SIG-M5 (cell line): ENCODE measurements around the gene EIF3B.
"Not testable (repeated sequence)": the region's sequence is repeated elsewhere in the genome, so short reads cannot be mapped to it uniquely, and the experiment has no call there.

Experiments
- DNase-seq: peaks from one replicate; lab custom pipeline; 2025; lab: John Stamatoyannopoulos, UW

EIF3B gene

DNA sequence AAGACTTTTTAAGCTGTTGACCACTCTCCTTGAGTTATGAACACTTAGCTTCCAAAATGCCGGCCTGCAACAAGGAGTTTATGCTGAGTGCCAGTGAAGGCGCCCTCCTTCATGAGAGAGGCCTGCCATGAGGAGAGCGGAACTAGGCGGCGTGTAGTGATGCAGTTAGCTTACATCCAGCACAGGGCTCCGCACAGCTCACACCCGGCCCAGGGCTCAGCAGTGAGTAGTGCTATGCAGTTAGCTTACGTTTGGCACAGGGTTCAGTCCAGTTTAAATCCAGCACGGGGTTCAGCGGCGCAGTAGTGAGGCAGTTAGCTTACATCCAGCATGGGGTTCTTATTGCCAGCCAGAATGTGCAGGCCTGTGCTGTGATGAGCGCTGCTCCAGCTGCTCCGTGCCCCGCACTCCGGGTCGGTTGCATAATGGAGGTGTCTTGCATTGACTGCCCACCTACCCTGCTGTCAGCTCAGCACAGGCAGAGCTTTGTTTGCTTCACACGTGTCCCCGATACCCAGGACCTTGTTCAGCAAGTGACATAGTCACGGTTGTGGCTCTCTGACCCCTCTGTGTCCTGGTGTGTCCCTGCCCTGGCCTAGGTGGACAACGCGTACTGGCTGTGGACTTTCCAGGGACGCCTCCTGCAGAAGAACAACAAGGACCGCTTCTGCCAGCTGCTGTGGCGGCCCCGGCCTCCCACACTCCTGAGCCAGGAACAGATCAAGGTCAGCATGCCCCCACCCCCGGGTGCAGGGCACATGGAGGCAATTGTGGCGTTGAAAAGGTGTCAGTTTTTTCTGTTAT is 21.9 kb downstream of the EIF3B start:
- DNase-seq: no peak

DNA sequence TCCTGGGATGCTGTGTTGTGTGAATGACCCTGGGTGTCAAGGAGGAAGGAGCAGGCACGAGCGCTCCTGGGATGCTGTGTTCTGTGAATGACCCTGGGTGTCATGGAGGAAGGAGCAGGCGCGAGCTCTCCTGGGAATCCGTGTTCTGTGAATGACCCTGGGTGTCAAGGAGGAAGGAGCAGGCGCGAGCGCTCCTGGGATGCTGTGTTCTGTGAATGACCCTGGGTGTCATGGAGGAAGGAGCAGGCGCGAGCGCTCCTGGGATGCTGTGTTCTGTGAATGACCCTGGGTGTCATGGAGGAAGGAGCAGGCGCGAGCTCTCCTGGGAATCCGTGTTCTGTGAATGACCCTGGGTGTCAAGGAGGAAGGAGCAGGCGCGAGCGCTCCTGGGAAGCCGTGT is 22.9 kb downstream of the EIF3B start:
- DNase-seq: not testable (repeated sequence)

DNA sequence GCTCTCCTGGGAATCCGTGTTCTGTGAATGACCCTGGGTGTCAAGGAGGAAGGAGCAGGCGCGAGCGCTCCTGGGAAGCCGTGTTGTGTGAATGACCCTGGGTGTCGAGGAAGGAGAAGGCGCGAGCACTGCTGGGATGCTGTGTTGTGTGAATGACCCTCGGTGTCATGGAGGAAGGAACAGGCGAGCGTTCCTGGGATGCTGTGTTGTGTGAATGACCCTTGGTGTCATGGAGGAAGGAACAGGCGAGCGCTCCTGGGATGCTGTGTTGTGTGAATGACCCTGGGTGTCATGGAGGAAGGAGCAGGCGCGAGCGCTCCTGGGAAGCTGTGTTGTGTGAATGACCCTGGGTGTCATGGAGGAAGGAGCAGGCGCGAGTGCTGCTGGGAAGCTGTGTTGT is 23.5 kb downstream of the EIF3B start:
- not testable (repeated sequence) for DNase-seq

DNA sequence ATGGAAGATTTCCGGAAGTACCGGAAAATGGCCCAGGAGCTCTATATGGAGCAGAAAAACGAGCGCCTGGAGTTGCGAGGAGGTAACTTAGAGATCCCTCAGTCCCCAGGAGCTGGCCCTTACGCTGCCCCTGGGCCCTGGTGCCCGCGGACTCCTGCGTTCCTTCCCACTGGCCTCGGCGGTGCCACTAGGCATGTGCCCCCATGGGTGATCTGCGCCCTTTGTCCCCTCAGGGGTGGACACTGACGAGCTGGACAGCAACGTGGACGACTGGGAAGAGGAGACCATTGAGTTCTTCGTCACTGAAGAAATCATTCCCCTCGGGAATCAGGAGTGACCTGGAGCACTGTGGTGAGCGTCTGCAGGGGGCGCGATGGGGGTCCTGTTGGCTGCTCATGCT is 24.5 kb downstream of the EIF3B start:
- no peak for DNase-seq

DNA sequence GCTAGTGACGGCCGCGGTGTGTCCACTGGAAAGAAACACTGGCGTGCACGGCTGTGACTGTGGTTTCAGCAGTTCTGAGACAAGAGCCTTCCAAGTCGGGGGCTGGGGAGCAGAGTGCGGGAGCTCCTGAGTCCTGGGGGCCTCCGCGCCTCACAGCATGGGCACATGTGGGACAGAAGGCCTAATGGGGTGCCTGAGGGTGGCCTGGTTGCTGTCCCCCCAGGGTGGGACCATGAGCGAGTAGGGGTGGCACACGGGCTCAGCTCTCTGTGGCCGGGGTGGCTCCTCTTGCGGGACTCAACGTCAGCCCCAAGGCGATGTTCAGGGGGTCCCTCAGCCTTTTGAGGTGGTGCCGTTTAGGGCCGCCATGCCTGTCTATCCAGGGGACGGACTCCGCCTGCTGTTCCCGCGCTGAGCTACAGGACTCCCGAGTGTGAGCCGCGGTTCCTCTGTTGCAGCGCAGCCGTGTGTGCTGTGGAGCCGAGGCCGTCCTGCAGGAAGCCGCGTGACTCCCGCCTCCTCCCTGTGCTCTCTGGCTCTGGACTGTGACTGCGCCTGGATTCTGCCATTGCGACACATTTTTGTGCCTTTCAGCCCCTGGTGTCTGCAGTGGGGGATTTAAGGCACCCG is 25.3 kb downstream of the EIF3B start:
- no peak for DNase-seq

DNA sequence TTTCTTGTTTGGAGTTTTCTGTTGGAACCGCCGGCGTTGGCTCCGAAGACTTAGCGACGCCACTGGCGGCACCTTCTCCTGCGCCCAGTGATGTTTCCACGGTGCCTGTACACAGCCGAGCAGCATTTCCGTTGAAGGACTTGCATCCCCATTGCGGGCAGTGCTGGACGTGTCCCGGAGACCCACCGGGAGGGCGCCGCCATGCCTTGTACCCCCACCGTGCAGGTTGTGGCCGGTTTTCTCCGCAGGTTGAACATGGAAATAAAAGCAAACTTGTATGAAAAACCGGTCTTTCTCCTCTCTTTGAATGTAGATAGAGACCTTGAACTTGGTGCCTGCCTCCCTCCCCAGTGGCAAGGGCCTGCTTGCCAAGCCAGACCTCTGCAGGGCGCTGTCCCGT is 25.8 kb downstream of the EIF3B start:
- DNase-seq: no peak

DNA sequence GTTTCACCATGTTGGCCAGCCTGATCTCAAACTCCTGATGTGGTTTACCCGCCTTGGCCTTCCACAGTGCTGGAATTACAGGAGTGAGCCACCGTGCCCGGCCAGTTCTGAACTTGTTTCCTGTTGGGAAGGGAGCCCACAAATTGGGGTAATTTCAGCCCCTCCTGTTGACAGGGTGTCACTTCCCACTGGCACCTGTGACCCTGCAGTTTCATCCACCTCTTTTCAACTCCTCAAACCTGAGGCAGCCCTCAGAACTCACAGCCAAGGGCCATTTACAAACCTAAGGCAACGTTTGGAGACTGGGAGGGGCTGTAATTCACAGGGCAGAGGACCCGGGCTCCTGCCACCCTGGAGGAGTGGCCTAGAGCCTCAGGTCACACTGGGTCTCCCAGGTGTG is 26.6 kb downstream of the EIF3B start:
- DNase-seq: no peak

DNA sequence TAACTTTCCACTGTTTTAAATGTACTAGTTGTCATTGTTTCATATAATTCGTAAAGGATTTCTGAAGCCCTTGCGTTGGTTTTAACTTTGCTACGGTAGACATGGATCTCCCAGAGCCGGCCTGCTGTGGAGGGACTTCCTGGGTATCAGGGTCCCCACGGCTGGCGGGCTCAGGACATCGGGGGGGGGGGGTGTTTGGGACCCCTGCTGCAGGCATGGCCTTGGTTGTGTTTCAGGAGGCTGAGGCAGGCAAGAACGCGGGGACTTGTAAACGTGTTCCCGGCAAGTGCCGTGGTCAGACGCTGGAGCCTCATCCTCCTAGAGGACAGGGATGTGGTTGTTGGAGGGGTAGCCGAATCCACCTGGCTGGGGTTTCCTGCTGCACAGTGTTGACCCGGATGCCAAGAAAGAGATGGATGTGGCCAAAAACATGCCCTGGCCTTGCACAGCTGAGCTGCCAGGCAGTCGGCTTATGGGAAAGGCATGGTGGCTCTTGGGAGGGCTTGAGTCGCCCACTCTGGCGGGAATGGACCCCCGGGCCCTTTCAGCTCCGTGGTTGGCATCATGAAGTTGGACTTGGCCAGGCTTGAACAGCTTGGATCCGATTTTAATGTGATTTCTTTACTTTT is 27.4 kb downstream of the EIF3B start:
- no peak for DNase-seq

DNA sequence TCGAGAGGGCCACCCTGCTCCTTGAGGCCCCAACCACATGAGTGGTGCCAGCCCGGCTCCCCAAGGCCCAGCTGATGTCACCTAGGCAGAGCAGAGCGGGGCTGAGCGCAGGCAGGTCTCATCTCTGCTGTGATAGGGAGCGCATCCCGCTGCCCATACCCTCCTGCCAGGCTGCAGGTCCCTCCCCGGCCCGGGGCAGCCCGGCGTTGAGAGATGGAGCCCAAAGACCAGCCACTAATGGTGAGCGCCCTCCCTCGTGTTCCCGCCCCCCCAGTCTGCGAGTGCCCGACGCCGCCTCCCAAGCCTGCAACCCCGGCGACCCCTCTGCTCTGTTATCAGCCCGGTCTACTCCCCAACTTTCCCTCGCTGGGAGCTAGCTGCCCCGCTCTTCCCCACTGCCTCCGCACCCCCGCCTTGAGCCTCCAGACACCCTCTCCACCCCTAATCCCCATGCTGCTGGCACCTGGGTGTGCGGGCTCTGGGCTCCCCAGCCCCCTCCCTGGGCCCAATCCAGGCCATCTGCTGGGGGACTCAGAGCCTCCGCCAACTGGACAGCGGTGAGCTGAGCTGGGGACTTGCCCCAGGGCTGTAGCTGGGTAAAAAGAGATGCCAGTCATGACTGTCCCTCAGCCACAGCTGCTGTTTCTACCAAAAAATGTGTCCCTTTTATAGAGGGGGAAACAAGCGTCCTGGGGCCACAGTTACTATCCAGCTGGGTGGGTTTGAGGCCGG is 29.1 kb downstream of the EIF3B start:
- DNase-seq: no peak

DNA sequence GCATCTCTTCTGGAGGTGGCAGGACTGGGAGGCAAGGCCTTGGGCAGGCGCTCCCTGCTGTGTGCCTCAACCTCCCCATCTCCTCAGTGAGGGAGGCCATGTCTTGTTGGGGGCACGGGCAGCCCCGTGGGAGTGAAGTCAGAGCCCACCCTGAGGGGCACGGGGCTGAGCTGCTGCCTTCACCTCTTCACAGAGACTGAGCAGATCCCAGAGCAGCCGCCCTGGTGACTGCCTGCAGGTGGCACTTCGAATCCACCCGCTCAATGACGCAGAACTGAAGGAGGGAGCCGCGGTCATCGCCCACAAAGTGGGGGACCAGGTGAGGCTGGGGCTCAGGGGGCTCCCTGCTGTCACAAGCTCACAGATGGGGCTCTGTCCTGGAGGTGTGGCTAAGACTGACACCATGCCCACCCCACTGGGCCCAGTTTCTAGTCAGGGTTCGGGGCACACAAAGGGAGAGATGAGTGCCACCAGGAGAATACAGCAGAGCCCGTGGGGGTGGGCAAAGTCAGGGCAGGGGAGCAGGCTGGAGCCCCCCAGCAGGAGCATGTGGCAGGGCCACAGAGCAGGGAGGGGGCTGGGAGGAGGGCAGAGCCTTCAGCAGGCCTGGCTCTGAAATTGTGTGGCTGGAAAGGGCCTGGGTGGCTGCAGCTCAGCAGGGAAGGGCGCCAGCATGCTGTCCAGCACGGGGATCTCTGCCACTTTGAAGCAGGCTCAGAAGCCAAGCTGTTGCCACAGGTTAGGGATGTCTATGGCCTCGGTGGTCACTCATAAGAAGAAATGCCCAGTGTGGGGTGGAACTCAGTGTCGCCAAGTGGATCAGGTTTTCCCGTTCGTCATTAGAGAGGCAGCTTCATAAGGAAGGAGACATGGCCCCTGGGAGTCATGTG is 30.0 kb downstream of the EIF3B start:
- DNase-seq: no peak

DNA sequence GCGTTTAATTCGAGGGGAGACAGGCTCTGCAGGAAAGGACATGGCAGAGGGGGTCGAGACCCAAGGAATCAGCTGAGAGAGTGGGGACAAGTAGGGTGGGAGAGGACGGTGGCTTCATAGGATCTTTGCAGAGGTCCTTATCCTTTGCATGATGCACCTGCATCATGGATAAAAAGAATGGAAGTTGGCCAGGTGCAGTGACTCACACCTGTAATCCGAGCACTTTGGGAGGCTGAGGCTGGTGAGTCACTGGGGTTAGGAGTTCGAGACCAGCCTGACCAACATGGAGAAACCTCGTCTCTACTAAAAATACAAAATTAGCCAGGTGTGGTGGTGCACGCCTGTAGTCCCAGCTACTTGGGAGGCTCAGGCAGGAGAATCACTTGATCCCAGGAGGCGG is 31.5 kb downstream of the EIF3B start:
- not testable (repeated sequence) for DNase-seq

DNA sequence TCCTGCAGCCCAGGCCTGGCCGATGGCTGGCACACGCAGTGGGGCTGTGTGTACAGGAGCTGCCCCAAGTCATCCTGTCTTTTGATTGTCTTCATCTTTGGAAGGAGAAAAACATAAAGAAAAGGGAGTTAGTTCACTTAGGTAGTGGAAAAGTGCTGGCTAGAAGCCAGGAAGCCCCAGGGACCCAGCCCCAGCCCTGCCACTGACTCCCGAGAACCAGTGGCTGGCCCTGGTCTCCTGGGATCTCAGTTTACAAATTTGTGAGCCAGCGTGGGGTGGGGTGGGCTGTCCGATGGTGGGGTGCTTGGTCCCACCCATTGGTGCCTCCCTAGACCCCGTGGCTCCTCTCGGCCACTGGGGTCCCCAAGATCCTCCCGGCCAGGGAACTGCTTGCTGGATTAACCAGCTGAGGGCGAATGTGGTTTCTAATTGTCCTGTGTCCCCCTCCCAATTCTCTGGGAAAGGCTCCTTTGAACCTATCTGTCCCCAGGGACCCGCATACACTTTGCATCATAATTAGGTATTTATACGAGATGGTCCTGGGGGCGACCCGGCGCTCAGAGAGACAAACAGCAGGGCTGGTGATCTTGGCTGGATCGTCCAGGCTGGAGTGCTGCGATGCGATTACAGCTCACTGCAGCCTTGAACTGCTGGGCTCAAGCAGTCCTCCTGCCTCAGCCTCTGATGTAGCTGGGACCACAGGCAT is 32.5 kb downstream of the EIF3B start:
- DNase-seq: no peak

DNA sequence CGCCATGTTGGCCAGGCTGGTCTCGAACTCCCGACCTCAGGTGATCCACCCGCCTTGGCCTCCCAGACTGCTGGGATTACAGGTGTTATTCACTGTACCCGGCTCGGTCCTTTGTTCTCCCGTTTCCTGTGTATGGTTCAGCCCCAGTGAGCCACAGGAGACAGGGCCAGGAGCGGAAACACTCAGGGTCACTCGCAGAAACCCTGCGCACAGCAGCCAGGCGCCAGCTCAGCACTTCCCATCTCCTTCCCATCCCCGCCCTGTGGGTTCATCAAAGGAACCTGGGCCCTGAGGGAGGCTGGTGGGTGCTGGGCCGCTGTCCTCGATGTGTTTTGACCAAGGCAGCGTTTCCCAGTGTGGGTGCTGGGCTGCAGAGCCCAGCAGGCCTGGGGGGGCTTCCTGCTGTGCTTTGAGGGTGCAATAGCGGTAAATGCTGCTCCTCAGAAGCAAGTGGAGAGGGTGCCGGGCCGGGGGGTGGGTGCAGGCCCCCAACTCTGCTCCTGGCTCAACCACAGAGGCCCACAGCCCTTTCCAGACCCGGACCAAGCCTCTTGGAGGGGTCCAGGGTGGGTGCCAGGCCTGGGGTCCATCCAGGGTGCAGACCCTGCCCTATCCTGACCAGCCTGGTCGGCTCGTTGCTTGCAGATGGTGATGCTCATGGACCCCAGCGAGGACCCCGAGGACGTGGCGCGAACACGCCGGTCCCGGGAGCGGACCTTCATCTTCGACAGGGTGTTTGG is 33.4 kb downstream of the EIF3B start:
- no peak for DNase-seq

DNA sequence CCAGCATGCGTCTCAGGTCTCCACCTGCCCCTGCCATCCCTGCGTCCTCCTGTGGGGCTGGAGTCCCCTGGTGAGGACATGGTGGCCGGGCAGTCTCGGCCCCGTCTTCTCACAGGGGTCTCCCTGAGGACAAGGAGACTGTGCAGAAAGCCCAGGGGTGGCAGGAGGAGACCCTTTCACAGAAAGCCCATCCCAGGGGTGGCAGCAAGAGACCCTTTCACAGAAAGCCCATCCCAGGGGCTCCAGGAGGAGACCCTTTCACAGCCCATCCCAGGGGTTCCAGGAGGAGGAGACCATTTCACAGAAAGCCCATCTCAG is 34.0 kb downstream of the EIF3B start:
- no peak for DNase-seq

DNA sequence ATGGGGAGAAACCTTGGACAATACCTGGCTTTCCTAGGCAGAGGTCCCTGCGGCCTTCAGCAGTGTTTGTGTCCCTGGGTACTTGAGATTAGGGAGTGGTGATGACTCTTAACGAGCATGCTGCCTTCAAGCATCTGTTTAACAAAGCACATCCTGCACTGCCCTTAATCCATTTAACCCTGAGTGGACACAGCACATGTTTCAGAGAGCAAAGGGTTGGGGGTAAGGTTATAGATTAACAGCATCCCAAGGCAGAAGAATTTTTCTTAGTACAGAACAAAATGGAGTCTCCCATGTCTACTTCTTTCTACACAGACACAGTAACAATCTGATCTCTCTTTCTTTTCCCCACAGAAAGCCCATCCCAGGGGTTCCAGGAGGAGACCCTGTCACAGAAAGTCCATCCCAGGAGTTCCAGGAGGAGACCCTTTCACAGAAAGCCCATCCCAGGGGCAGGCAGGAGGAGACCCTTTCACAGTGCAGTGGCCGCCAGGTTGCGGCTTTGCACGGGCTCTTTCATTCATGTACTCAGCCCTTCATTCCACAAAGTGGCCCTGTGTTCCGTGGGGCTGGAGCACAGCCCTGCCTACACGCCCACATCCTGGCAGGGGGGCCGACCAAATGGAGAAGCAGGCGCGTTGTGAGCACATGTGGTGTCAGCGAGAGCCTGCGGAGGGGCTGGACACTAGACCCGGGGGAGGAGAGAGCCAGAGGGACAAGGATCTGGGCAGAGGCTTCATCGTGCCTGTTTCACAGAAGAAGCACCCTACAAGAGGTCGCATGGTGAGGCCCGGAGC is 35.6 kb downstream of the EIF3B start:
- not testable (repeated sequence) for DNase-seq

DNA sequence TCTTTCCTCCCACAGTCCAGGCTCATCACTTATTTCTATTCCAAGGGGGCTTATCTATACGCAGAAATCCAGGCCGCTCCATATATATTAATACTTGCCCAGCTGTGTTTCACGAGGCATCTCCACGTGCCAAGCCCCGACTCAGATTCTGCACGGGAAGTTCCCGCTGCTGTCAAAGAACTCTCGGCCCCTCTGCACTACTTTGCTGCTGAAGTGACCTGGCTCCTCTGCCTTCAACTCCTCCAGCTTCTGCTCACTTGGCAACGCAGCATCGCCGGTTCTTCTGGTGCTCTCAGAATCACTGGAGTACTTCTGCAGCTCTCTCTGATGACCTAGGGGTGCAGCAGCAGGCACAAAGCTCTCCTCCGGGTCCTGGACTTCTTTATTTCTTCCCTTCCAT is 39.1 kb downstream of the EIF3B start:
- DNase-seq: no peak

DNA sequence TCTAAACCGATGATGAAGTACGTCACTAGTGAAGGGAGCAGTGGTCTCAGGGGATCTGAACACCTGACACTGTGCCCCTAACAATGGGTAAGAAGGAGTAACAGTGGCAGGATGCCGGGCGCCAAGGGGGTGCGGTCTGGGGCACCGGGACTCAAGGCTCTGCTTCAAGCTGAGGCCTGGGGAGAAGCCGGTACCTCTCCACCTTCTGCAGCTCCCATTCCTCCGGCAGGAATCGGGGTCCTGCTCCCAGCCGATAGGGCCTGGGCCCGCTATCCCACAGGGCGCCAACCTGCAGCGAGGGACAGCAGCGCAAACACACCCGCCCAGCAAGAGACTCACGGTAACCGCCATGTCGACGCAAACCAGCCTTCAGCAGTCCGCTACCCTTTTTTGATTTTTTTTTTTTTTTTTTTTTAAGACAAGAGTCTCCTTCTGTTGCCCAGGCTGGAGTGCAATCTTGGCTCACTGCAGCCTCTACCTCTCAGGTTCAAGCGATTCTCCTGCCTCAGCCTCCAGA is 40.0 kb downstream of the EIF3B start:
- DNase-seq: no peak

DNA sequence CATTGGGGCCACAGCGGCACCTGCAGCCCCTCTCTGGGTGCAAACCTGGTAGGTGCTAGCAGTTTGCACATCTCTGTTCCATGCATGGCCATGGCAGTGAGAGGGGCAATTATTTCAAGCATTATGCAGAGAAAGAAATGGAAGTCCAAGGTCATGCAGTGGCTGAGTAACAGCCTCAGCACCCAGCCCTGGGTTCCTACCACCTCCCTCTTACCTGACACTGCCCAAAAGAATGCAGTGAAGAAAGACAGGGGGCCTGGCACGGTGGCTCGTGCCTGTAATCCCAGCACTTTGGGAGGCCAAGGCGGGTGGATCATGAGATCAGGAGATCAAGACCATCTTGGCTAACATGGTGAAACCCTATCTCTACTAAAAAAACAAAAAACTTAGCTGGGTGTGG is 43.9 kb downstream of the EIF3B start:
- no peak for DNase-seq

DNA sequence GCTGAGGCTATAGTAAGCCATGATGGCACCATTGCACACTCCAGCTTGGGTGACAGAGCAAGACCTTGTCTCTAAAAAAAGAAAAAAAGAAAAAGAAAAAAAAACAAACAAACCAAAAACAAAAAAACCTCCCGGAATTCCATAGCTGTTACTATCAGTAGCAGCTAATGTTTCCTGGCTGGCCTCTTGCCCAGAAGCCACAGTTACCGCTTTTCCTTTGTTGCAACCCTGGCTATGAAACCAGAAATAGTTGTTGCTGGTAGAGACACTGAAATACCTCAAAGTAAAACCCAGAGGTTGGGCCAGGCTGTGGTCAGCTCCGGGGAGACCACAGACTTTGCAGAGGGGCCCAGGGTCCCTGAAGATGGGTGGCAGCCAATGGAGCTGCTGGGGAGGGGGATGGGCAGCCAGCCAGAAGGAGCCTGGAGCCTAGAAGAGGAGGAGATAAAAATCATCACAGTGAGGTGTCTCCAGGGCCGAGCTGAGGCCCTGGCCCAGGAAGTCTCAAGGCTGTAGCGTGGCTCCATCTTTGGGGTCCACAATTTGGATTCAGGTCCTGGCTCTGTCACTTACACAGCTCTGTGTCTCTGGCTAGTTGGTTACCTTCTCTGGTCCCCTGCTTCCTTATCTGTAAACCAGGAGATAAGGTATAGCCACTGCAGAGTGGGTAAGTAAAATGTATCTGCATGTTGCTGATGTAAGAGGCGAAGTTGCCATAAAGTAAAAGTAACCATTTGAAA is 45.4 kb downstream of the EIF3B start:
- peak; percentile 88 for DNase-seq
